HepG2 (cell line): ENCODE results near the gene PLA1A. TPM values are rescaled to one million over a fixed set of nuclear protein-coding genes. Genes with fewer than 3 reads are reported as not detected.

Experiments used
- HINFP ChIP-seq: sonication (generic); formaldehyde crosslinking; IDR thresholded peaks from 2 replicates; pipeline ENCODE4 v1.4.0; 2020; ENCODE audit warnings: low read depth, mild to moderate bottlenecking, missing genetic modification reagents
- SP4 ChIP-seq: sonication (generic); formaldehyde crosslinking; IDR thresholded peaks from 2 replicates; pipeline ENCODE4 v1.8.1; 2023; ENCODE audit warnings: mild to moderate bottlenecking, missing genetic modification reagents
- TSC22D2 ChIP-seq: sonication (generic); formaldehyde crosslinking; IDR thresholded peaks from 2 replicates; pipeline ENCODE4 v1.5.1; 2020; ENCODE audit warnings: missing genetic modification reagents, mild to moderate bottlenecking, borderline replicate concordance
- ZNF773 ChIP-seq: sonication (generic); formaldehyde crosslinking; IDR thresholded peaks from 2 replicates; pipeline ENCODE4 v1.4.0; 2020; ENCODE audit warnings: missing genetic modification reagents, borderline replicate concordance
- ZNF784 ChIP-seq: sonication (generic); formaldehyde crosslinking; IDR thresholded peaks from 2 replicates; pipeline ENCODE4 v1.5.1; 2020; ENCODE audit warnings: missing genetic modification reagents, mild to moderate bottlenecking, borderline replicate concordance
- polyA plus RNA-seq, 8 experiments: library from polyadenylated mRNA; depleted of rRNA in 3 of 8; stranded (reverse) in 7 of 8; unstranded in 1 of 8; fragments of >200 nt; fragmentation: Illumina TruSeq in 4 of 8; extraction: Trizol in 4 of 8; gene quantifications; 2 replicates each; pipeline versions ENCODE4 v1.2.1 to v1.2.3, GENCODE V29; 2011 to 2016; ENCODE audit warnings: low read depth in 4 of 8, missing spikeins in 1 of 8, mixed read lengths in 1 of 8; ENCODE audit not compliant: insufficient read depth in 1 of 8
- total RNA-seq, 5 experiments: library from RNA; depleted of rRNA; stranded (reverse); fragments of >200 nt; fragmentation: Illumina TruSeq; extraction: Trizol; gene quantifications; 2 replicates each; pipeline ENCODE4 v1.2.3, GENCODE V29; 2016; ENCODE audit warnings: low read depth in 1 of 5
- TF ChIP-seq, protein P1 (sequence below): sonication (generic); formaldehyde crosslinking; IDR thresholded peaks from 2 replicates; pipeline ENCODE4 v1.4.0; 2020; ENCODE audit warnings: missing genetic modification reagents
- TF ChIP-seq, protein P2 (sequence below), 2 experiments: sonication (generic) in 1 of 2; formaldehyde crosslinking in 1 of 2; IDR thresholded peaks; 2 replicates each; pipeline versions ENCODE4 v1.4.0 to v1.6.1; 2016 to 2020; ENCODE audit warnings: borderline replicate concordance in 1 of 2, low read depth in 1 of 2, mild to moderate bottlenecking in 1 of 2, missing genetic modification reagents in 1 of 2

The PLA1A gene
- total and polyA plus RNA-seq, 2 of the 13 experiments (the other 11 are each of a cell fraction or from before 2014, with no cell fraction given), result 0.11 to 0.18 TPM

GRCh38 chr3:119627461-119627860 is 29.8 kb downstream of the PLA1A start (continued):
- no peak for TF ChIP-seq SP4 (CRISPR knock-in tag)
- no peak for TF ChIP-seq HINFP
- no peak for TF ChIP-seq TSC22D2
- TF ChIP-seq, protein P1, sequence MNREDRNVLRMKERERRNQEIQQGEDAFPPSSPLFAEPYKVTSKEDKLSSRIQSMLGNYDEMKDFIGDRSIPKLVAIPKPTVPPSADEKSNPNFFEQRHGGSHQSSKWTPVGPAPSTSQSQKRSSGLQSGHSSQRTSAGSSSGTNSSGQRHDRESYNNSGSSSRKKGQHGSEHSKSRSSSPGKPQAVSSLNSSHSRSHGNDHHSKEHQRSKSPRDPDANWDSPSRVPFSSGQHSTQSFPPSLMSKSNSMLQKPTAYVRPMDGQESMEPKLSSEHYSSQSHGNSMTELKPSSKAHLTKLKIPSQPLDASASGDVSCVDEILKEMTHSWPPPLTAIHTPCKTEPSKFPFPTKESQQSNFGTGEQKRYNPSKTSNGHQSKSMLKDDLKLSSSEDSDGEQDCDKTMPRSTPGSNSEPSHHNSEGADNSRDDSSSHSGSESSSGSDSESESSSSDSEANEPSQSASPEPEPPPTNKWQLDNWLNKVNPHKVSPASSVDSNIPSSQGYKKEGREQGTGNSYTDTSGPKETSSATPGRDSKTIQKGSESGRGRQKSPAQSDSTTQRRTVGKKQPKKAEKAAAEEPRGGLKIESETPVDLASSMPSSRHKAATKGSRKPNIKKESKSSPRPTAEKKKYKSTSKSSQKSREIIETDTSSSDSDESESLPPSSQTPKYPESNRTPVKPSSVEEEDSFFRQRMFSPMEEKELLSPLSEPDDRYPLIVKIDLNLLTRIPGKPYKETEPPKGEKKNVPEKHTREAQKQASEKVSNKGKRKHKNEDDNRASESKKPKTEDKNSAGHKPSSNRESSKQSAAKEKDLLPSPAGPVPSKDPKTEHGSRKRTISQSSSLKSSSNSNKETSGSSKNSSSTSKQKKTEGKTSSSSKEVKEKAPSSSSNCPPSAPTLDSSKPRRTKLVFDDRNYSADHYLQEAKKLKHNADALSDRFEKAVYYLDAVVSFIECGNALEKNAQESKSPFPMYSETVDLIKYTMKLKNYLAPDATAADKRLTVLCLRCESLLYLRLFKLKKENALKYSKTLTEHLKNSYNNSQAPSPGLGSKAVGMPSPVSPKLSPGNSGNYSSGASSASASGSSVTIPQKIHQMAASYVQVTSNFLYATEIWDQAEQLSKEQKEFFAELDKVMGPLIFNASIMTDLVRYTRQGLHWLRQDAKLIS (CRISPR knock-in tag), result no peak
- no peak for TF ChIP-seq ZNF773 (CRISPR knock-in tag)
- no peak for TF ChIP-seq ZNF784
- TF ChIP-seq, protein P2, sequence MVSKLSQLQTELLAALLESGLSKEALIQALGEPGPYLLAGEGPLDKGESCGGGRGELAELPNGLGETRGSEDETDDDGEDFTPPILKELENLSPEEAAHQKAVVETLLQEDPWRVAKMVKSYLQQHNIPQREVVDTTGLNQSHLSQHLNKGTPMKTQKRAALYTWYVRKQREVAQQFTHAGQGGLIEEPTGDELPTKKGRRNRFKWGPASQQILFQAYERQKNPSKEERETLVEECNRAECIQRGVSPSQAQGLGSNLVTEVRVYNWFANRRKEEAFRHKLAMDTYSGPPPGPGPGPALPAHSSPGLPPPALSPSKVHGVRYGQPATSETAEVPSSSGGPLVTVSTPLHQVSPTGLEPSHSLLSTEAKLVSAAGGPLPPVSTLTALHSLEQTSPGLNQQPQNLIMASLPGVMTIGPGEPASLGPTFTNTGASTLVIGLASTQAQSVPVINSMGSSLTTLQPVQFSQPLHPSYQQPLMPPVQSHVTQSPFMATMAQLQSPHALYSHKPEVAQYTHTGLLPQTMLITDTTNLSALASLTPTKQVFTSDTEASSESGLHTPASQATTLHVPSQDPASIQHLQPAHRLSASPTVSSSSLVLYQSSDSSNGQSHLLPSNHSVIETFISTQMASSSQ (IDR thresholded peaks at IDR 0.05; ENCODE audit: low read depth), result no peak
- TF ChIP-seq, protein P2 (CRISPR knock-in tag; IDR thresholded peaks at IDR 0.05; ENCODE audit: borderline replicate concordance), result no peak
- TF ChIP-seq, all 625 proteins: peak for 0
